ENCODE data around the gene BCAM.
A peak's percentile ranks its signal among the peaks of the same experiment; 100 is the strongest.
"Not testable (repeated sequence)": the region's sequence is repeated elsewhere in the genome, so short reads cannot be mapped to it uniquely, and the experiment has no call there.

BCAM gene

GRCh38 chr19:44818466-44819031 lies 9.6 kb downstream of the BCAM start:
- no peak for DNase-seq

GRCh38 chr19:44819246-44819832 lies 10.4 kb downstream of the BCAM start:
- no peak for DNase-seq

GRCh38 chr19:44820648-44821609 lies 12.0 kb downstream of the BCAM start:
- DNase-seq = no peak

- DNase-seq = no peak
These were observed 13.3 kb downstream of the BCAM start for GRCh38 chr19:44822177-44822576.

GRCh38 chr19:44822670-44823372 lies 13.9 kb downstream of the BCAM start:
- DNase-seq = no peak

- no peak for DNase-seq
These were observed 14.4 kb downstream of the BCAM start for GRCh38 chr19:44823373-44823698.

- peak; percentile 80 for DNase-seq
These were observed 15.9 kb downstream of the BCAM start for GRCh38 chr19:44824761-44825160.

GRCh38 chr19:44832875-44833274 lies 24.0 kb downstream of the BCAM start:
- DNase-seq = not testable (repeated sequence)

GRCh38 chr19:44834399-44834798 lies 25.5 kb downstream of the BCAM start:
- DNase-seq = not testable (repeated sequence)

GRCh38 chr19:44839276-44839675 lies 30.4 kb downstream of the BCAM start:
- DNase-seq = no peak

GRCh38 chr19:44840811-44841210 lies 31.9 kb downstream of the BCAM start:
- no peak for DNase-seq

- DNase-seq = peak; percentile 23
These were observed 32.3 kb downstream of the BCAM start for GRCh38 chr19:44841231-44841630.

GRCh38 chr19:44845286-44845611 lies 36.3 kb downstream of the BCAM start:
- DNase-seq = no peak

GRCh38 chr19:44845612-44846454 lies 36.9 kb downstream of the BCAM start, which contains the start of gene NECTIN2:
NECTIN2 (plus strand) TSS chr19:44846297; CDS start chr19:44846526, 229 bp downstream.
- DNase-seq = peak; percentile 87

- no peak for DNase-seq
These were observed 37.7 kb downstream of the BCAM start for GRCh38 chr19:44846455-44847143.

GRCh38 chr19:44847144-44848035 lies 38.5 kb downstream of the BCAM start:
- DNase-seq = no peak

- DNase-seq = no peak
These were observed 39.3 kb downstream of the BCAM start for GRCh38 chr19:44848036-44848811.

GRCh38 chr19:44848812-44849447 lies 40.0 kb downstream of the BCAM start:
- DNase-seq = no peak

GRCh38 chr19:44850641-44851109 lies 41.8 kb downstream of the BCAM start:
- no peak for DNase-seq

All from NCI-H2029 treated with DMSO at 0.1 percent for 48 hours (cell line).